ENCODE results near the gene PSMG2. TPM values are rescaled to one million over a fixed set of nuclear protein-coding genes. Genes with fewer than 3 reads are reported as not detected.
A peak's percentile ranks its signal among the peaks of the same experiment; 100 is the strongest.

PSMG2 gene
- total and polyA plus RNA-seq, 2 of the 13 experiments (the other 11 are each of a cell fraction or from before 2014, with no cell fraction given), result 53.4 to 94.8 TPM

DNA sequence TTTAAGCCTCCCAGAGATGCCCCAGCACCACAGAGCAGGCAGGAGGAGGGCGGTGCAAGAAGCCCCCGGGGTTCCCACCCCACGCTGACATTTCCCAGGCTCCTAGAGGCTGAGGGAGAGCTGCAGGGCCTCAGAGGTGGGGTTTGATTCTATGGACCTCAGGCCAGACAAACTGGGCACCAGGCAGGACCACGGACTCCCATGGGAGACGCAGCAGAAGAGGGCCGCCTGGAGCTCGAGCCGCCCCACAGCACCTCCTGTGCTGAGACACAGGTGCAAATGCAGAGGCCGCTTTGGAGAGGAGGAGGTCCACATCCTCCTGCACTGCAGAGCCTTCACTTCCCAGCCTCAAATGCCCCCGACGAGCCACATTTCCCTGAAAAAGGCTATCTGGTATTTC, 62.7 kb downstream of the PSMG2 start (continued):
- TF ChIP-seq, protein P1, sequence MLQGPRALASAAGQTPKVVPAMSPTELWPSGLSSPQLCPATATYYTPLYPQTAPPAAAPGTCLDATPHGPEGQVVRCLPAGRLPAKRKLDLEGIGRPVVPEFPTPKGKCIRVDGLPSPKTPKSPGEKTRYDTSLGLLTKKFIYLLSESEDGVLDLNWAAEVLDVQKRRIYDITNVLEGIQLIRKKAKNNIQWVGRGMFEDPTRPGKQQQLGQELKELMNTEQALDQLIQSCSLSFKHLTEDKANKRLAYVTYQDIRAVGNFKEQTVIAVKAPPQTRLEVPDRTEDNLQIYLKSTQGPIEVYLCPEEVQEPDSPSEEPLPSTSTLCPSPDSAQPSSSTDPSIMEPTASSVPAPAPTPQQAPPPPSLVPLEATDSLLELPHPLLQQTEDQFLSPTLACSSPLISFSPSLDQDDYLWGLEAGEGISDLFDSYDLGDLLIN (CRISPR knock-in tag; IDR thresholded peaks at IDR 0.05; ENCODE audit: borderline replicate concordance), result no peak
- no peak for TF ChIP-seq SP2 (CRISPR knock-in tag; IDR thresholded peaks at IDR 0.05)
- TF ChIP-seq SATB2 (CRISPR knock-in tag; IDR thresholded peaks at IDR 0.05), result no peak

- Histone ChIP-seq H3K27me3 (ENCODE audit: control insufficient read depth in 1 of 2, insufficient read depth in 2 of 2, low read length in 2 of 2) (no peaks in the 10 kb centered on the region), H3K4me2 (ENCODE audit: low read depth, low read length) (peak overlapping the region; percentile 92), H3K79me2 (ENCODE audit: insufficient read depth, low read length) (no peaks in the 10 kb centered on the region), H3K27ac (ENCODE audit: extremely low read length, insufficient read depth, low read length) (peak overlapping the region; percentile 38), H3K9me3 (ENCODE audit: low read length) (no peaks in the 10 kb centered on the region), H3K4me1 (ENCODE audit: insufficient read depth, low read length) (peaks cover 51% of the 10 kb centered on the region), H2AFZ (ENCODE audit: low read length) (peak overlapping the region; percentile 86), H3K9ac (ENCODE audit: insufficient read depth, low read depth, low read length) (peak overlapping the region; percentile 29; the same call in 1 of the 2 replicates), H4K20me1 (ENCODE audit: insufficient read depth, low read length) (no peaks in the 10 kb centered on the region), H3K36me3 (replicated peaks in 1 of 2; ENCODE audit: control insufficient read depth in 1 of 2, insufficient read depth in 2 of 2, low read length in 2 of 2) (no peaks in the 10 kb centered on the region), H3K4me3 (replicated peaks in 1 of 3; ENCODE audit: insufficient read depth in 1 of 3, low read depth in 2 of 3, low read length in 3 of 3) (peak overlapping the region in 2 of 3 experiments; percentile 26 to 57; a peak in 2 of 6 replicates)
- FAIRE-seq, result peak; percentile 94
- DNase-seq (ENCODE audit: low spot score), result peak; percentile 72
- WGBS (ENCODE audit: low lambda C conversion rate), result 17% methylated on average over 1 of the region's 13 CpGs
- CTCF ChIA-PET (ENCODE audit: low intra/inter-chr PET ratio, low total read pairs), result interaction anchor here (0.9 to 2.4 kb wide), 4 partner anchors 23 to 167 kb away, joined by 3 to 25 read pairs (median 4); no protein-coding TSS in a partner anchor
- BruUV-seq (replicated peaks), result no TSS peak
- peak; percentile 98 for ATAC-seq
- POLR2A ChIA-PET, result interaction anchor here (1.0 to 4.0 kb wide), 6 partner anchors 17 to 116 kb away, joined by 4 to 34 read pairs (median 6); partner anchors contain the start of genes CEP76, PSMG2 and PTPN2
- intact Hi-C loops (cut with micrococcal nuclease; ENCODE audit: unreplicated experiment) (loop anchor here (1.0 to 2.0 kb wide), 4 partner anchors 26 to 167 kb away; no protein-coding TSS in a partner anchor), in situ Hi-C loops (cut with HindIII; ENCODE audit: extremely low pct_ligation_motif_present, low pct_unique_long_range_greater_than_20kb) (loop anchor here (5.0 kb wide), 1 partner anchor 40 kb away; no protein-coding TSS in a partner anchor)
- TF ChIP-seq, protein P2, sequence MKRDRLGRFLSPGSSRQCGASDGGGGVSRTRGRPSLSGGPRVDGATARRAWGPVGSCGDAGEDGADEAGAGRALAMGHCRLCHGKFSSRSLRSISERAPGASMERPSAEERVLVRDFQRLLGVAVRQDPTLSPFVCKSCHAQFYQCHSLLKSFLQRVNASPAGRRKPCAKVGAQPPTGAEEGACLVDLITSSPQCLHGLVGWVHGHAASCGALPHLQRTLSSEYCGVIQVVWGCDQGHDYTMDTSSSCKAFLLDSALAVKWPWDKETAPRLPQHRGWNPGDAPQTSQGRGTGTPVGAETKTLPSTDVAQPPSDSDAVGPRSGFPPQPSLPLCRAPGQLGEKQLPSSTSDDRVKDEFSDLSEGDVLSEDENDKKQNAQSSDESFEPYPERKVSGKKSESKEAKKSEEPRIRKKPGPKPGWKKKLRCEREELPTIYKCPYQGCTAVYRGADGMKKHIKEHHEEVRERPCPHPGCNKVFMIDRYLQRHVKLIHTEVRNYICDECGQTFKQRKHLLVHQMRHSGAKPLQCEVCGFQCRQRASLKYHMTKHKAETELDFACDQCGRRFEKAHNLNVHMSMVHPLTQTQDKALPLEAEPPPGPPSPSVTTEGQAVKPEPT (CRISPR knock-in tag; IDR thresholded peaks at IDR 0.05; ENCODE audit: low read depth), result no peak
- TF ChIP-seq, protein P3, sequence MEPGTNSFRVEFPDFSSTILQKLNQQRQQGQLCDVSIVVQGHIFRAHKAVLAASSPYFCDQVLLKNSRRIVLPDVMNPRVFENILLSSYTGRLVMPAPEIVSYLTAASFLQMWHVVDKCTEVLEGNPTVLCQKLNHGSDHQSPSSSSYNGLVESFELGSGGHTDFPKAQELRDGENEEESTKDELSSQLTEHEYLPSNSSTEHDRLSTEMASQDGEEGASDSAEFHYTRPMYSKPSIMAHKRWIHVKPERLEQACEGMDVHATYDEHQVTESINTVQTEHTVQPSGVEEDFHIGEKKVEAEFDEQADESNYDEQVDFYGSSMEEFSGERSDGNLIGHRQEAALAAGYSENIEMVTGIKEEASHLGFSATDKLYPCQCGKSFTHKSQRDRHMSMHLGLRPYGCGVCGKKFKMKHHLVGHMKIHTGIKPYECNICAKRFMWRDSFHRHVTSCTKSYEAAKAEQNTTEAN (CRISPR knock-in tag; conservative IDR thresholded peaks at IDR 0.05), result 0 out of 2 replicates have a peak, but pooled peaks have one; percentile 24
- TF ChIP-seq ZNF83 (CRISPR knock-in tag; IDR thresholded peaks at IDR 0.05; ENCODE audit: borderline replicate concordance), result no peak
- TF ChIP-seq POLR2A (IDR thresholded peaks at IDR 0.05; ENCODE audit: insufficient read depth in 1 of 2, low read depth in 2 of 2, low read length in 2 of 2), result no peak
- no peak for TF ChIP-seq ZNF24 (IDR thresholded peaks at IDR 0.05)
- TF ChIP-seq TOE1 (CRISPR knock-in tag; IDR thresholded peaks at IDR 0.05), result no peak
- no peak for TF ChIP-seq AKNA (CRISPR knock-in tag; IDR thresholded peaks at IDR 0.05; ENCODE audit: borderline replicate concordance)
- TF ChIP-seq, protein P4, sequence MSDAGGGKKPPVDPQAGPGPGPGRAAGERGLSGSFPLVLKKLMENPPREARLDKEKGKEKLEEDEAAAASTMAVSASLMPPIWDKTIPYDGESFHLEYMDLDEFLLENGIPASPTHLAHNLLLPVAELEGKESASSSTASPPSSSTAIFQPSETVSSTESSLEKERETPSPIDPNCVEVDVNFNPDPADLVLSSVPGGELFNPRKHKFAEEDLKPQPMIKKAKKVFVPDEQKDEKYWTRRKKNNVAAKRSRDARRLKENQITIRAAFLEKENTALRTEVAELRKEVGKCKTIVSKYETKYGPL (CRISPR knock-in tag; IDR thresholded peaks at IDR 0.05), result no peak
- TF ChIP-seq ZNF225 (CRISPR knock-in tag; IDR thresholded peaks at IDR 0.05), result 0 out of 2 replicates have a peak, but pooled peaks have one; percentile 70
- TF ChIP-seq RFX1 (IDR thresholded peaks at IDR 0.05), result no peak
Measured at GRCh38 chr18:12766986-12767433, 64.2 kb downstream of the PSMG2 start.

All from HepG2 (cell line).